ENCODE data around the gene XRCC1. TPM values are rescaled to one million over a fixed set of nuclear protein-coding genes. Genes with fewer than 3 reads are reported as not detected.
"Not testable (repeated sequence)": the region's sequence is repeated elsewhere in the genome, so short reads cannot be mapped to it uniquely, and the experiment has no call there.

Gene XRCC1
- polyA plus RNA-seq, 1 of the 3 experiments (the other 2 are of a cell fraction): 30.3 TPM

GRCh38 chr19:43551399-43552197, 23.7 kb downstream of the XRCC1 start (continued):
- TF ChIP-seq RCOR1 (IDR thresholded peaks at IDR 0.05; ENCODE audit: low read length) (no peak), GATA2 (CRISPR knock-in tag; IDR thresholded peaks at IDR 0.05) (no peak), ELF1 (IDR thresholded peaks at IDR 0.05) (no peak), RAD21 (IDR thresholded peaks at IDR 0.05; ENCODE audit: low read length) (no peak), NFIC (IDR thresholded peaks at IDR 0.05; ENCODE audit: borderline replicate concordance) (no peak), JUND (IDR thresholded peaks at IDR 0.05) (no peak), MXI1 (IDR thresholded peaks at IDR 0.05; ENCODE audit: low read depth, low read length) (no peak), POLR2AphosphoS5 (IDR thresholded peaks at IDR 0.05; ENCODE audit: low read depth, low read length) (no peak)
- TF ChIP-seq, protein P1, sequence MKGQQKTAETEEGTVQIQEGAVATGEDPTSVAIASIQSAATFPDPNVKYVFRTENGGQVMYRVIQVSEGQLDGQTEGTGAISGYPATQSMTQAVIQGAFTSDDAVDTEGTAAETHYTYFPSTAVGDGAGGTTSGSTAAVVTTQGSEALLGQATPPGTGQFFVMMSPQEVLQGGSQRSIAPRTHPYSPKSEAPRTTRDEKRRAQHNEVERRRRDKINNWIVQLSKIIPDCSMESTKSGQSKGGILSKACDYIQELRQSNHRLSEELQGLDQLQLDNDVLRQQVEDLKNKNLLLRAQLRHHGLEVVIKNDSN (IDR thresholded peaks at IDR 0.05; ENCODE audit: borderline replicate concordance, low read depth): no peak

DNA sequence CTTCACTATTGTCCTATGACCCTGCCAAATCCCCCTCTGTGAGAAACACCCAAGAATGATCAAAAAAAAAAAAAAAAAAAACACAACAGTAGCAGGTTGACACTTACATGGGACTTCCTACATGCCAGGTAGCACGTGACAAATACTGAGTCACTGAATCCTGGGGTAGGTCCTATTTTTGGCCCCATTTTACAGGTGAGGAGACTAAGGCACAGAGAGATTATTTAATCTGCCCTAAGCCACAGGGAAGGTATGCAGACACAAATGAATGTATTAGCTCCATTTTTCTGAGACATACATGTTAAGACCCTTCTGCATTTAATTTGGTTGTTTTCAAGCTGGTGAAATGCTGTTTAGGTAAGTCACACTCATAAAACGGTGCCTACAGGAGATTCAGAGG, 26.6 kb downstream of the XRCC1 start:
- peaks cover 11 to 38% of the 10 kb centered on the region in 2 experiments for H3K36me3 ChIP-seq (replicated peaks in 1 of 2; ENCODE audit: control insufficient read depth in 1 of 2, insufficient read depth in 2 of 2, low read length in 1 of 2)
- ChIA-PET CTCF (no interaction called here), POLR2A (no interaction called here)
- H3K4me1 ChIP-seq (ENCODE audit: control insufficient read depth in 1 of 2, insufficient read depth in 2 of 2, low read depth in 1 of 2, low read length in 1 of 2): no peaks in the 10 kb centered on the region
- 73% methylated on average over 2 of the region's 2 CpGs for WGBS (ENCODE audit: low lambda C conversion rate)
- H4K20me1 ChIP-seq (ENCODE audit: insufficient read depth): no peaks in the 10 kb centered on the region
- H3K9ac ChIP-seq: no peak overlapping the region
- no peak for DNase-seq
- peaks cover 6% of the 10 kb centered on the region for H3F3A ChIP-seq (replicated peaks; ENCODE audit: insufficient read depth)
- H3K4me3 ChIP-seq (ENCODE audit: low read depth in 2 of 2, low read length in 1 of 2): no peak overlapping the region
- no peaks in the 10 kb centered on the region for H3K9me2 ChIP-seq
- H3K9me3 ChIP-seq: no peaks in the 10 kb centered on the region
- no peak overlapping the region for H3K27ac ChIP-seq (ENCODE audit: low read depth in 2 of 2, low read length in 1 of 2)
- H3K79me2 ChIP-seq (ENCODE audit: insufficient read depth): no peaks in the 10 kb centered on the region
- no peak overlapping the region for H2AFZ ChIP-seq (ENCODE audit: low read depth)
- H3K4me2 ChIP-seq: no peak overlapping the region
- H3K27me3 ChIP-seq (ENCODE audit: insufficient read depth): no peaks in the 10 kb centered on the region
- TF ChIP-seq EP300 (IDR thresholded peaks at IDR 0.05; ENCODE audit: borderline replicate concordance in 1 of 2, low read depth in 1 of 2, low read length in 1 of 2) (no peak), TCF12 (IDR thresholded peaks at IDR 0.05) (no peak)

DNA sequence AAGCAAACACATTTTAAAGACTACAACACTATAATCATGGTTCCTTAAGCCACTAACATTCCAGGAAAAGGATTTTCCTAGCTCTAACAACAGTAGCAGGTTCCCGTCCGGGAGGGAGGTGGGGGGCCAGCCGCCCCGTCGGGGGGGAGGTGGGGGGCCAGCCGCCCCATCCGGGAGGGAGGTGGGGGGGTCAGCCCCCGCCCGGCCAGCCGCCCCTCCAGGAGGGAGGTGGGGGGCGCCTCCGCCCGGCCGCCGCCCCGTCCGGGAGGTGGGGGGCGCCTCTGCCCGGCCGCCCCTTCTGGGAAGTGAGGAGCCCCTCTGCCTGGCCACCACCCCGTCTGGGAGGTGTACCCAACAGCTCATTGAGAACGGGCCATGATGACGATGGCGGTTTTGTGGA, 27.4 kb downstream of the XRCC1 start:
- H2AFZ ChIP-seq (ENCODE audit: low read depth); DNase-seq; H3K9ac ChIP-seq; H3F3A ChIP-seq (replicated peaks; ENCODE audit: insufficient read depth); H3K27me3 ChIP-seq (ENCODE audit: insufficient read depth); H3K4me2 ChIP-seq; H3K27ac ChIP-seq (ENCODE audit: low read depth in 2 of 2, low read length in 1 of 2); H3K4me1 ChIP-seq (ENCODE audit: control insufficient read depth in 1 of 2, insufficient read depth in 2 of 2, low read depth in 1 of 2, low read length in 1 of 2); POLR2A ChIA-PET; H4K20me1 ChIP-seq (ENCODE audit: insufficient read depth); H3K9me3 ChIP-seq; H3K4me3 ChIP-seq (ENCODE audit: low read depth in 2 of 2, low read length in 1 of 2); H3K79me2 ChIP-seq (ENCODE audit: insufficient read depth); H3K9me2 ChIP-seq: not testable (repeated sequence)
- CTCF ChIA-PET: interaction anchor here (0.6 kb wide), 1 partner anchor 109 kb away, joined by 3 read pairs; no protein-coding TSS in a partner anchor
- H3K36me3 ChIP-seq (replicated peaks in 1 of 2; ENCODE audit: control insufficient read depth in 1 of 2, insufficient read depth in 2 of 2, low read length in 1 of 2): peaks cover 12 to 40% of the 10 kb centered on the region in 2 experiments
- no CpG with 5 or more reads among the region's 24 CpGs for WGBS (ENCODE audit: low lambda C conversion rate)

All from SK-N-SH (cell line).